H9 (cell line): ENCODE measurements around the gene CREB5. TPM values are rescaled to one million over a fixed set of nuclear protein-coding genes. Genes with fewer than 3 reads are reported as not detected.

Experiments
- DNase-seq: peaks from one replicate; pipeline ENCODE4 v3.0.0-alpha.2; 2017
- H2AFZ ChIP-seq: one replicate; pipeline ENCODE4 v1.6.1; 2013; ENCODE audit warnings: mild to moderate bottlenecking, low read length, control low read depth, moderate library complexity
- H2AK5ac ChIP-seq: 2 replicates; pipeline ENCODE4 v1.6.1; 2013; ENCODE audit warnings: low read length, control low read depth, mixed read lengths; ENCODE audit not compliant: insufficient read length
- H2BK120ac ChIP-seq: one replicate; pipeline ENCODE4 v1.6.1; 2013; ENCODE audit warnings: low read depth, mild to moderate bottlenecking, low read length, control low read depth, inconsistent platforms; ENCODE audit not compliant: poor library complexity, severe bottlenecking
- H2BK12ac ChIP-seq: 2 replicates; pipeline ENCODE4 v1.6.1; 2013; ENCODE audit warnings: low read length, control low read depth, mixed read lengths, low read depth; ENCODE audit not compliant: insufficient read length
- H2BK15ac ChIP-seq: 2 replicates; pipeline ENCODE4 v1.6.1; 2013; ENCODE audit warnings: low read depth, low read length, control low read depth
- H2BK20ac ChIP-seq: one replicate; pipeline ENCODE4 v1.6.1; 2013; ENCODE audit warnings: low read depth, mild to moderate bottlenecking, low read length, control low read depth, inconsistent platforms; ENCODE audit not compliant: poor library complexity, severe bottlenecking
- H2BK5ac ChIP-seq: 2 replicates; pipeline ENCODE4 v1.6.1; 2013; ENCODE audit warnings: low read length, control low read depth, mixed read lengths; ENCODE audit not compliant: insufficient read length
- H3K14ac ChIP-seq: 2 replicates; pipeline ENCODE4 v1.6.1; 2013; ENCODE audit warnings: low read length, control low read depth; ENCODE audit not compliant: insufficient read depth
- H3K18ac ChIP-seq: 2 replicates; pipeline ENCODE4 v1.6.1; 2013; ENCODE audit warnings: low read depth, mild to moderate bottlenecking, mixed read lengths, low read length, control low read depth; ENCODE audit not compliant: insufficient read length
- H3K23ac ChIP-seq: 2 replicates; pipeline ENCODE4 v1.6.1; 2013; ENCODE audit warnings: low read length, control low read depth, mixed read lengths, low read depth; ENCODE audit not compliant: insufficient read length
- H3K23me2 ChIP-seq: 2 replicates; pipeline ENCODE4 v1.6.1; 2013; ENCODE audit warnings: low read depth, mild to moderate bottlenecking, mixed read lengths, low read length, control low read depth; ENCODE audit not compliant: insufficient read length, poor library complexity, severe bottlenecking
- H3K27ac ChIP-seq: 2 replicates; pipeline ENCODE4 v1.5.1; 2013; ENCODE audit warnings: low read length, control low read depth, mixed read lengths, low read depth; ENCODE audit not compliant: insufficient read length
- H3K27me3 ChIP-seq: 2 replicates; pipeline ENCODE4 v1.6.1; 2013; ENCODE audit warnings: low read length, control low read depth, inconsistent platforms; ENCODE audit not compliant: insufficient read depth
- H3K4ac ChIP-seq: 2 replicates; pipeline ENCODE4 v1.6.1; 2013; ENCODE audit warnings: low read depth, mild to moderate bottlenecking, control low read depth, inconsistent platforms, low read length, moderate library complexity
- H3K4me1 ChIP-seq: 2 replicates; pipeline ENCODE4 v1.6.1; 2013; ENCODE audit warnings: low read length, control low read depth, inconsistent platforms; ENCODE audit not compliant: insufficient read depth
- H3K4me2 ChIP-seq: 2 replicates; pipeline ENCODE4 v1.6.1; 2013; ENCODE audit warnings: low read length, control low read depth, mixed read lengths; ENCODE audit not compliant: insufficient read length, insufficient read depth
- H3K56ac ChIP-seq: 2 replicates; pipeline ENCODE4 v1.6.1; 2013; ENCODE audit warnings: low read depth, mild to moderate bottlenecking, mixed read lengths, low read length, control low read depth; ENCODE audit not compliant: insufficient read length
- H3K79me1 ChIP-seq: 2 replicates; pipeline ENCODE4 v1.6.1; 2013; ENCODE audit warnings: low read depth, mild to moderate bottlenecking, moderate library complexity, low read length, control low read depth, inconsistent platforms; ENCODE audit not compliant: insufficient read depth, poor library complexity, severe bottlenecking
- H3K79me2 ChIP-seq: 2 replicates; pipeline ENCODE4 v1.6.1; 2013; ENCODE audit warnings: low read length, control low read depth, inconsistent platforms; ENCODE audit not compliant: insufficient read depth
- H3K9ac ChIP-seq: 2 replicates; pipeline ENCODE4 v1.6.1; 2013; ENCODE audit warnings: low read length, control low read depth, mixed read lengths; ENCODE audit not compliant: insufficient read length; ENCODE audit errors: extremely low read depth
- H3K9me3 ChIP-seq: one replicate; pipeline ENCODE4 v1.6.1; 2013; ENCODE audit warnings: low read depth, low read length, inconsistent platforms; ENCODE audit not compliant: control insufficient read depth
- H3T11ph ChIP-seq: one replicate; pipeline ENCODE4 v1.6.1; 2013; ENCODE audit warnings: mild to moderate bottlenecking, low read length, control low read depth, inconsistent platforms
- H4K20me1 ChIP-seq: one replicate; pipeline ENCODE4 v1.6.1; 2013; ENCODE audit not compliant: control insufficient read depth, insufficient read length, insufficient read depth
- H4K5ac ChIP-seq: 2 replicates; pipeline ENCODE4 v1.6.1; 2013; ENCODE audit warnings: low read depth, mild to moderate bottlenecking, mixed read lengths, low read length, control low read depth; ENCODE audit not compliant: insufficient read length
- H4K8ac ChIP-seq: replicated peaks from 2 replicates; pipeline ENCODE4 v1.6.1; 2013; ENCODE audit warnings: low read length, control low read depth, mixed read lengths, low read depth; ENCODE audit not compliant: insufficient read length
- H4K91ac ChIP-seq: 2 replicates; pipeline ENCODE4 v1.6.1; 2013; ENCODE audit warnings: low read depth, mild to moderate bottlenecking, moderate library complexity, mixed read lengths, low read length, control low read depth; ENCODE audit not compliant: insufficient read length
- H3K27ac Mint-ChIP-seq, 3 experiments: 2 replicates in 2 of 3; 3 replicates in 1 of 3; pipeline ENCODE4 v1.8.0; 2020 to 2021; ENCODE audit warnings: mixed read lengths in 3 of 3, mild to moderate bottlenecking in 1 of 3, moderate library complexity in 1 of 3
- H3K27me3 Mint-ChIP-seq: 2 replicates; pipeline ENCODE4 v1.8.0; 2021; ENCODE audit warnings: low read depth, mild to moderate bottlenecking, moderate library complexity, mixed read lengths
- H3K36me3 Mint-ChIP-seq, 3 experiments: 2 replicates in 2 of 3; 3 replicates in 1 of 3; pipeline ENCODE4 v1.8.0; 2020 to 2021; ENCODE audit warnings: low read depth in 3 of 3, mixed read lengths in 3 of 3; ENCODE audit not compliant: insufficient read depth in 1 of 3
- H3K4me1 Mint-ChIP-seq, 2 experiments: 2 replicates each; pipeline ENCODE4 v1.8.0; 2020; ENCODE audit warnings: mixed read lengths in 2 of 2
- H3K4me3 Mint-ChIP-seq, 2 experiments: 2 replicates in 1 of 2; 3 replicates in 1 of 2; pipeline ENCODE4 v1.8.0; 2020 to 2021; ENCODE audit warnings: mild to moderate bottlenecking in 2 of 2, mixed read lengths in 2 of 2, moderate library complexity in 1 of 2
- H3K9me3 Mint-ChIP-seq, 2 experiments: 2 replicates in 1 of 2; 3 replicates in 1 of 2; pipeline ENCODE4 v1.8.0; 2020; ENCODE audit warnings: mild to moderate bottlenecking in 2 of 2, mixed read lengths in 2 of 2, moderate library complexity in 1 of 2
- CTCF ChIP-seq: fragments of 200-600 bp; sonication (generic); conservative IDR thresholded peaks from 3 replicates; pipeline ENCODE4 v1.8.0; 2021; ENCODE audit warnings: antibody characterized with exemption, mild to moderate bottlenecking
- WGBS: extraction: QIAGEN DNeasy Blood & Tissue Kit; methylation state at CpG from one replicate; pipeline ENCODE4 v1.1.7; 2013; ENCODE audit warnings: missing lambda C conversion rate, low lambda C conversion rate, mixed read lengths; ENCODE audit not compliant: insufficient read length; ENCODE audit errors: extremely low coverage; 5-methylcytosine and 5-hydroxymethylcytosine counted together
- total RNA-seq: library from RNA; stranded (reverse); gene quantifications from 2 replicates; pipeline ENCODE4 v1.2.1, GENCODE V29; 2021

CREB5 gene
- total RNA-seq, 1 experiment from 2014 or later, result 4.0 TPM

DNA sequence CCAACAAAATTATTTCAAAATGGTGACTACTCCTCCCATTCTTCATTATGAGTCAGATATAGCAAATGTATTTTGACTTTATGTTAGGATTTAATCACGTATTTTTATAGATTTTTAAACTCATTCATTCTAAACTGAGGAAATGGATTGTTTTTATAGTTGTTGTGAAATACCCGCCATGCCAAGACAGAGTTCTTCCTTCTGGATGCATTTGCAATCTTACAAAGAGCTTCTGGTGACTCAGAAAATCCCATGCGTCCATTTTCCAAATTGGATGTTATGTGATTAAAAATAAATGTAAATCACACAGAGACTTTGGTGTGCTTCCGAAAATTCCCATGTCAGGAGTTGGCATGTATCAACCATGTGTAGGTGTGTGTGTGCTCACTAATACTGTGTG, 366.5 kb downstream of the CREB5 start:
- H2BK15ac ChIP-seq, result no peak overlapping the region
- no peak overlapping the region for H2AK5ac ChIP-seq
- H3K23me2 ChIP-seq, result no peaks in the 10 kb centered on the region
- H3K4me2 ChIP-seq, result no peak overlapping the region
- no peaks in the 10 kb centered on the region for H3K79me1 ChIP-seq
- no peak overlapping the region for H4K8ac ChIP-seq
- H3K18ac ChIP-seq, result no peak overlapping the region
- H2BK20ac ChIP-seq, result no peak overlapping the region
- no peaks in the 10 kb centered on the region for H3K27me3 ChIP-seq
- H4K5ac ChIP-seq, result no peak overlapping the region
- H2BK5ac ChIP-seq, result no peak overlapping the region
- no peak for DNase-seq
- no peak overlapping the region for H3K27ac ChIP-seq
- no peak for TF ChIP-seq CTCF
- no peak overlapping the region for H3K27ac Mint-ChIP-seq
- H3K14ac ChIP-seq, result no peak overlapping the region
- no peak overlapping the region for H3K23ac ChIP-seq
- H3K36me3 Mint-ChIP-seq, result peaks cover 0 to 4% (median 0%) of the 10 kb centered on the region in 3 experiments; a peak in 1 of 7 replicates
- no peak overlapping the region for H2BK12ac ChIP-seq
- no peak overlapping the region for H2BK120ac ChIP-seq
- H3K56ac ChIP-seq, result no peak overlapping the region
- no peak overlapping the region for H3K9ac ChIP-seq
- H3T11ph ChIP-seq, result no peak overlapping the region
- H4K20me1 ChIP-seq, result no peaks in the 10 kb centered on the region
- no peak overlapping the region for H3K4ac ChIP-seq
- H3K9me3 ChIP-seq, result no peaks in the 10 kb centered on the region
- no peaks in the 10 kb centered on the region for H3K4me1 Mint-ChIP-seq
- no CpG with 5 or more reads among the region's 4 CpGs for WGBS
- no peak overlapping the region for H3K4me3 Mint-ChIP-seq
- no peak overlapping the region for H4K91ac ChIP-seq
- no peak overlapping the region for H2AFZ ChIP-seq
- no peaks in the 10 kb centered on the region for H3K79me2 ChIP-seq
- no peaks in the 10 kb centered on the region for H3K27me3 Mint-ChIP-seq
- no peaks in the 10 kb centered on the region for H3K4me1 ChIP-seq
- H3K9me3 Mint-ChIP-seq, result peaks cover 0 to 2% of the 10 kb centered on the region in 2 experiments; a peak in 1 of 5 replicates
